Kidney (tissue), 14 donors: ENCODE results near the gene C10orf90. TPM values are rescaled to one million over a fixed set of nuclear protein-coding genes. Genes with fewer than 3 reads are reported as not detected.

Experiments used
- DNase-seq, 5 donors: peaks; one replicate each; pipeline ENCODE4 v3.0.0-alpha.2; 2013 to 2020
- FAIRE-seq: peaks from 2 replicates; lab custom pipeline; 2012; peaks lifted over from hg19 to GRCh38; lab: Jason Lieb, UNC
- H3K27ac ChIP-seq, 2 donors: one replicate each; pipeline ENCODE4 v1.7.0; 2013; ENCODE audit warnings: low read depth in 2 of 2, low read length in 2 of 2, inconsistent platforms in 1 of 2
- H3K27me3 ChIP-seq: one replicate; pipeline ENCODE4 v1.7.1; 2013; ENCODE audit warnings: low read length, inconsistent platforms; ENCODE audit not compliant: control insufficient read depth, insufficient read depth
- H3K36me3 ChIP-seq, 3 donors: one replicate each; pipeline versions ENCODE4 v1.7.0 to v1.7.1; 2013; ENCODE audit warnings: low read length in 3 of 3, control low read depth in 1 of 3, inconsistent platforms in 1 of 3; ENCODE audit not compliant: insufficient read depth in 3 of 3, control insufficient read depth in 2 of 3
- H3K4me1 ChIP-seq, 3 donors: one replicate each; pipeline versions ENCODE4 v1.7.0 to v1.7.1; 2013; ENCODE audit warnings: low read length in 3 of 3, inconsistent platforms in 1 of 3, low read depth in 1 of 3; ENCODE audit not compliant: control insufficient read depth in 2 of 3, insufficient read depth in 2 of 3
- H3K4me3 ChIP-seq, 3 donors: one replicate each; pipeline versions ENCODE4 v1.7.0 to v1.8.1; 2013; ENCODE audit warnings: low read length in 3 of 3, control low read depth in 1 of 3, inconsistent platforms in 1 of 3
- H3K9ac ChIP-seq, 3 donors: one replicate each; pipeline versions ENCODE4 v1.7.0 to v1.7.1; 2013; ENCODE audit warnings: low read length in 3 of 3, control low read depth in 1 of 3, inconsistent platforms in 1 of 3
- H3K9me3 ChIP-seq, 3 donors: one replicate each; pipeline versions ENCODE4 v1.7.0 to v1.7.1; 2013; ENCODE audit warnings: low read length in 3 of 3, control low read depth in 1 of 3, inconsistent platforms in 1 of 3; ENCODE audit not compliant: control insufficient read depth in 2 of 3, insufficient read depth in 1 of 3
- intact Hi-C: fragments of 100-400 bp; cut with DNase I; formaldehyde crosslinking; loops from one replicate; pipeline ENCODE4 v1.11.1; 2022
- polyA plus RNA-seq: library from polyadenylated mRNA; stranded (reverse); fragments of 350-450 nt; fragmentation: Illumina TruSeq; extraction: RNeasy Lipid Tissue Mini Kit (QIAGEN cat#74804); gene quantifications from one replicate; pipeline ENCODE4 v1.2.3, GENCODE V29; 2014; ENCODE audit warnings: low read depth, low replicate concordance; ENCODE audit not compliant: insufficient read depth
- total RNA-seq: library from RNA; stranded (reverse); fragmentation: NEBNext Ultra II Directional; extraction: Animal tissue kit (Norgen Biotek cat#: 25700); gene quantifications from one replicate; pipeline ENCODE4 v1.2.1, GENCODE V29; 2021
- TF ChIP-seq, protein P1 (sequence below): IDR thresholded peaks from 3 replicates; pipeline ENCODE4 v1.5.1; 2012; ENCODE audit warnings: mild to moderate bottlenecking, moderate library complexity, borderline replicate concordance; ENCODE audit not compliant: insufficient read depth; ENCODE audit errors: extremely low read depth
- donor health status: control.
- donor health status: control.
- donor health status: control.
- donor health status: control.
- donor health status: control.
- donor health status: DM: yes; HTN: yes; CAD: no.
- donor health status: Normal renal cell carcinoma (clear cell type).

C10orf90 gene
- total and polyA plus RNA-seq, 2 donors from 2014 or later, result 0.30 TPM; not detected in 1

- Histone ChIP-seq H3K9me3 (no peaks in the 10 kb centered on the region), H3K9ac (no peak overlapping the region), H3K27ac (no peak overlapping the region), H3K27me3 (no peaks in the 10 kb centered on the region), H3K36me3 (no peaks in the 10 kb centered on the region), H3K4me3 (no peak overlapping the region), H3K4me1 (no peaks in the 10 kb centered on the region)
- TF ChIP-seq, protein P1, sequence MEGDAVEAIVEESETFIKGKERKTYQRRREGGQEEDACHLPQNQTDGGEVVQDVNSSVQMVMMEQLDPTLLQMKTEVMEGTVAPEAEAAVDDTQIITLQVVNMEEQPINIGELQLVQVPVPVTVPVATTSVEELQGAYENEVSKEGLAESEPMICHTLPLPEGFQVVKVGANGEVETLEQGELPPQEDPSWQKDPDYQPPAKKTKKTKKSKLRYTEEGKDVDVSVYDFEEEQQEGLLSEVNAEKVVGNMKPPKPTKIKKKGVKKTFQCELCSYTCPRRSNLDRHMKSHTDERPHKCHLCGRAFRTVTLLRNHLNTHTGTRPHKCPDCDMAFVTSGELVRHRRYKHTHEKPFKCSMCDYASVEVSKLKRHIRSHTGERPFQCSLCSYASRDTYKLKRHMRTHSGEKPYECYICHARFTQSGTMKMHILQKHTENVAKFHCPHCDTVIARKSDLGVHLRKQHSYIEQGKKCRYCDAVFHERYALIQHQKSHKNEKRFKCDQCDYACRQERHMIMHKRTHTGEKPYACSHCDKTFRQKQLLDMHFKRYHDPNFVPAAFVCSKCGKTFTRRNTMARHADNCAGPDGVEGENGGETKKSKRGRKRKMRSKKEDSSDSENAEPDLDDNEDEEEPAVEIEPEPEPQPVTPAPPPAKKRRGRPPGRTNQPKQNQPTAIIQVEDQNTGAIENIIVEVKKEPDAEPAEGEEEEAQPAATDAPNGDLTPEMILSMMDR, result no peak
- intact Hi-C loops, result no loop called here
- DNase-seq, result no peak
- FAIRE-seq, result no peak
Measured at GRCh38 chr10:126409821-126410220, 260.7 kb downstream of the C10orf90 start.

DNA sequence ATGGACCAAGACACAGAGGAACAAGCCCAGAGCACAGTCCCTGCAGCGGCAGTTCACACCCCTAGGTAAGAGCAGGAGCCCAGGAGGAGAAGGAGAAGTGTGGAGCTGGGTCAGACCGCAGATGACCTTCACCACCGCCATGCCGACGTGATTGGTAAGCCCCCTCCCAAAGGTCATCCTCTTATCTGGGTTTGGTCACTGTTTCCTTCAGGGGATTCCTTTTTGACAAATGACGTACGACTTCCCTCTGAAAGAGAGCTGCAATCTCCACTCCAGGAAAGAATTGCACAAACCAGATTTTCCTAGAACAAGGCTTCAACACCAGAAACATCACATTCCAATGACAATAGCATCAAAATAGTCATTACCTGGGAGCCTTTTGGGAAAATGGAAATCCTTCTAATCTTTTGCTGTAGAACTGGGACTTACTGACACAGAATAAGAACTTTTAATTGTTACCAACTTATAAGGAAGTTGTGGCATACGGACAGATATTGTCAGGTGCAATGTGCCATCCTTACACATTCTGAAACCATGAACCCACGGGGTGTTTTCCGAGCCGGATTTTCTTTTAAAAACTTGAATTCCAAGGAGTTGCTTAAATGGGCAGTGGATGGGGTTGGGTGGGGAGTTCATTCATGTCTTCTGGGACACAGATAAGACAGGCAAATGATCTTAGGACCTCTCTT, 261.4 kb downstream of the C10orf90 start:
- H3K27me3 ChIP-seq, result no peaks in the 10 kb centered on the region
- intact Hi-C loops, result no loop called here
- no peaks in the 10 kb centered on the region for H3K9me3 ChIP-seq
- no peak overlapping the region for H3K9ac ChIP-seq
- TF ChIP-seq, protein P1, result no peak
- H3K27ac ChIP-seq, result no peak overlapping the region
- FAIRE-seq (no peak), DNase-seq (no peak)
- no peaks in the 10 kb centered on the region for H3K4me1 ChIP-seq
- H3K36me3 ChIP-seq, result no peaks in the 10 kb centered on the region
- H3K4me3 ChIP-seq, result no peak overlapping the region

GRCh38 chr10:126407831-126408230, 262.7 kb downstream of the C10orf90 start:
- no peak for FAIRE-seq
- TF ChIP-seq, protein P1, result no peak

DNA sequence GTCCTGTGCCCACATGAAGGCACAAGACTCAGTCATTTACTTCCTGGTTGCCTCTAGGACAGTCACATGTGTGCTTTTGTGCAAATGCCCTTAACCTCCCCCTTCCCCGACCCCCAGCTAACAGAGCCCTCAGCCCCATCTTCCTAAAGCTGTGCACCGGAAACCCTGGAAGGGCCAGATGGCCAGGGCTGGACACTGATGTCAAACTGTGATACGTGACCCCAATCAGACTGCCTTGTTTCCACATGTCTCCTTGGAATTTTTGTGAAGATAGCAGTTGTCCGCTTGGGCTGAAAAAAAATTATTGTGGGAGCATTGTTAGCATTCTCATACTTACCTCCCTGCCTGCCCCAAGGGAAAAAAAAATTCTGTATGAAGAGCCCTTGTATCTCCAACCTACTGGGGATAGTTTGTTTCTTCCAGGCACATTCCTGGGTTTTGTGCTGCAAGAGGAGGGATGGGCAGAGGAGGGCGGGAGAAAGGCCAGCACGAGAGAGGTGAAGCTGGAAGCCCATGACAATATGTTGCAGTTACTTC, 265.2 kb downstream of the C10orf90 start:
- intact Hi-C loops, result no loop called here
- TF ChIP-seq, protein P1, result no peak
- Histone ChIP-seq H3K9me3 (no peaks in the 10 kb centered on the region), H3K27me3 (no peaks in the 10 kb centered on the region), H3K9ac (no peak overlapping the region), H3K27ac (no peak overlapping the region), H3K4me1 (no peaks in the 10 kb centered on the region), H3K4me3 (no peak overlapping the region), H3K36me3 (no peaks in the 10 kb centered on the region)
- DNase-seq (no peak), FAIRE-seq (no peak)

More at GRCh38 chr10:126407831-126408230, 262.7 kb downstream of the C10orf90 start:
- H3K27ac ChIP-seq, result no peak overlapping the region
- DNase-seq, result no peak
- intact Hi-C loops, result no loop called here
- no peaks in the 10 kb centered on the region for H3K36me3 ChIP-seq
- no peak overlapping the region for H3K9ac ChIP-seq
- no peaks in the 10 kb centered on the region for H3K9me3 ChIP-seq
- no peaks in the 10 kb centered on the region for H3K27me3 ChIP-seq
- no peaks in the 10 kb centered on the region for H3K4me1 ChIP-seq
- no peak overlapping the region for H3K4me3 ChIP-seq
